NK-92 treated with Interleukin-12 subunit alpha and Interleukin-12 subunit beta, amount 100 ng/mL, for 24 hours (cell line): ENCODE measurements around the gene RBBP8.
"Not testable (repeated sequence)": the region's sequence is repeated elsewhere in the genome, so short reads cannot be mapped to it uniquely, and the experiment has no call there.

Source experiments
- DNase-seq: peaks from one replicate; lab custom pipeline; 2025; lab: John Stamatoyannopoulos, UW

The RBBP8 gene

DNA sequence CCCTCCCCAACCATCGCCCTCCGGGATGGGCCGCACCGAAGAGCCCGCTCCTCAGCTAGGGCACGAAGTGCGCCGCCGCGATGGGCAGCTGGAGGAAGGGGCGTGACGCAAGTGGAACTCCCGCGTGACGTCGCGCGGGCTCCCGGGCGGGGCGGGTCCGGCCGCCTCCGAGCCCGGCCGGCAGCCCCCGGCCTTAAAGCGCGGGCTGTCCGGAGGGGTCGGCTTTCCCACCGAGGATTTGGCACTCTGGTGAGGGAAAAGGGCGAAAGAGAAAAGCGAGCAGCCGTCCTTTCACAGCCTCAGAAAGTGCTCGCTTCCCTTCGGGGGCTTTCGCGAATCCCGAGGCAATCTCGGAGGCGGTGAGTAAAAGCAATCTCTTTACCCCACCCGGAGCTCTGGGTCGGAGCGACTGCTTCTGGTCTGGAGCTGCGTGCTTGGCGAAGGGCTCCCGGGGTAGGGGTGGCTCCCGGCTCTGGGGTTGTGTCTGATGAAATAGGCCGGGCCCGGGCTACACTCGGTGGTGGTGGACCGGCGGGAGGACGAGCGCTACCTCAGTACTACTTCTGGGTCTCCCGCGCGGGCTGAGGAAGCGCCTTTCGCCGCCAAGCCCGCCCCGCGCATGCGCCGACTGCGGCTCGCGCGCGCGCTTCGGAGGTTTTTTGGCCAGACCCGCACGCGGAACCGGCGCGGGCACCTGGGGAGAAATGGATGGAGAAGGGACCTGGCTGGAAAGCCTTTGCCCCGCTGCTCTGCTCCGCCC is at the start of gene RBBP8:
RBBP8 (plus strand) TSS at position 123 of the 760 bp plus-strand sequence. CDS start 3,524 bp downstream, outside the sequence.
- peak; percentile 80 for DNase-seq

GRCh38 chr18:22883827-22884226 is 49.3 kb upstream of the RBBP8 start:
- DNase-seq, result no peak

DNA sequence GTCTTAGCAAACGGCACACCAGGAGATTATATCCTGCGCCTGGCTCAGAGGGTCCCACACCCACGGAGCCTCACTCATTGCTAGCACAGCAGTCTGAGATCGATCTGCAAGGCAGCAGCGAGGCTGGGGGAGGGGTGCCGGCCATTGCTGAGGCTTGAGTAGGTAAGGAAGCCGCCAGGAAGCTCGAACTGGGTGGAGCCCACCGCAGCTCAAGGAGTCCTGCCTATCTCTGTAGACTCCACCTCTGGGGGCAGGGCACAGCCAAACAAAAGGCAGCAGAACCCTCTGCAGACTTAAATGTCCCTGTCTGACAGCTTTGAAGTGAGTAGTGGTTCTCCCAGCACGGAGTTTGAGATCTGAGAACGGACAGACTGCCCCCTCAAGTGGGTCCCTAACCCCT is 47.4 kb upstream of the RBBP8 start:
- DNase-seq, result not testable (repeated sequence)

DNA sequence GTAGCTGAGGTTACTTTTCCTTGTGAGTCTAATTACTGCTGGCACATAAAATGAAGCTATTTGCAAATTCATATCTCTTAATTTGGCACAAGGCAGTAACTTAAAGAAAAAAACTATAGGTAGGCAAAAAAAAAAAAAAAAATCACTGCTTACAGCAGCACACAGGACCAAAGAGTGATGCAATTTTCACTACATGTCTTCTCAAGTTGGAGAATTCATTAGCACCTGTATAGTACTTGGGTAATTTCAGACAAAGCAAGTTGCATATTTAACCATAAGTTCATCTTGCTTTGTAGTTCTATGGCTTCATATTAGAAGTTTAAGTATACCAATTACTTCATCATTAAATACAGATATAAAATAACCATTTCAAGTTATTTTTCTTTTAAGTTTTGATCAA is 33.7 kb upstream of the RBBP8 start:
- no peak for DNase-seq

GRCh38 chr18:22900558-22901238 is 32.4 kb upstream of the RBBP8 start:
- DNase-seq, result no peak

DNA sequence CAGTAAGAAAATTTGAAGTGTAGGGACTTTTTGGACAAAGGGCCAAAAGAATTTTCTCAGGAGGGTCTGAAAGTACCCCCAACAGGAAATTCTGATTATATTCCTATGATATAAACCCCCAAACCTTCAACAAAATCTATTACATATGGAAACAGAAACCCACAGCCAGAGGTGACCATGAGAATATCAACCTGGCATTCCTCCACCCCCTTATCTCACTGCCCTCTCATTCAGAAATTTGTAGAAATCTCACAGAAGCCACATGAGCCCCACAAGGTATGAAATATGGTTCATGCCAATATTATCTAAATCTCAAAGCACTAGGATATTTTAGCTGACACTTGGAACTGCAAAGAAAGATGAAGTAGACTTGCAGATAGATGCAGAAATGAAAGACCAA is 31.0 kb upstream of the RBBP8 start:
- no peak for DNase-seq

GRCh38 chr18:22903248-22903647 is 29.9 kb upstream of the RBBP8 start:
- DNase-seq, result not testable (repeated sequence)

DNA sequence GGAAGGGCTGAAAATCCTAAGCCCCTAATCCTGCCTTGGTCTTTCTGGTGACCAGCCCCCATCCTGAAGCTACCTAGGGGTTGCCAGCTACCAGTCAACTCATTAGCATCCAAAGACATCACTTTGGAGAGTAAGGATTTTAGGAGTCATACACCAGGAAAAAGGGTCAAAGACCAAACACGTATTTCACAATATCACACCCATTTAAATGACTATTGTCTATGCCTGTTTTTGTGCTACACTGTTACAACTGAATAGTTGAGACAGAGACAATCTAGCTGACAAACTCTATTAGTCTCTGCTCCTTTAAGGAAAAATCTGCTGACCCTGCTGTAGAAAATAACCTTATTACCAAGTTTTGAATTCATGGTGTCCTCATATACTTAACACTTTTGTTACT is 21.0 kb upstream of the RBBP8 start:
- DNase-seq, result no peak

GRCh38 chr18:22912835-22913234 is 20.3 kb upstream of the RBBP8 start:
- no peak for DNase-seq

DNA sequence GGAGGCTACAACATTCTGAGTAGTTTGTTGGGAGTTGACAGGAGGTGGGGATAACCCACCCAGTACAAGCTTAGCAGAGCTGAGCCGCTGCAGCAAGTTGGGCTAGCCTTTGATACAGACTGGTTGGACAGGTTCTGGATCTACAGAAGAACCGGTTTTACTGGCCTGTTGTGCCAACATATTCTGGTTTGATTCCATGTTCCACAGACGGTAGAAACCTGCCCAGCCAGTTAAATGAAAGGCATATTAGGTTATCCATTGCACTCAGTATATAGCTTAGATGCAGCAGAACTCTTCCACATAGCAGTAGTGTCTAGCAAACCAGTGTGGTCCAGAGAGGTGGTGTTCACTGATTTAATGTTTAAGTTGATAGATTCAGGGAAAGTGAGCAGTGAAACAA is 19.3 kb upstream of the RBBP8 start:
- DNase-seq, result no peak

DNA sequence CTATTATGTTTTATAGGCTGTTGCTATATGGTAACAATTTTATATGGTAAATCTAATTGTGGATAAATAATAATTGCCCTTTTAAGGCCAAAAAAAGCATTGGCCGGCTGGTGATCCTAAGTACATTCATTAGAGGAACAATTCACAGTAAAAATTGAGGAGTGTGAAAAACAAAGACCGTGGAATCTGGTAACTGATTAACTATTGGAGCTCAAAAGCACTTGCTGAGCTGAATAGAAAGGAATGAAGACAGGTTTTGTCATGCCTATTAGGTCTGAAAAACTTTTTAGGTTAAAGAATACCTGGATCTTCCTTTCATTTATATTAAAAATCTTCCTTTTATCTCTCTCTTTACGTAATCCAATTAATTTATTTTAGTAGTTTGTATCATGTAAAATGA is 18.5 kb upstream of the RBBP8 start:
- no peak for DNase-seq

GRCh38 chr18:22915337-22915736 is 17.8 kb upstream of the RBBP8 start:
- no peak for DNase-seq

GRCh38 chr18:22921772-22922171 is 11.4 kb upstream of the RBBP8 start:
- no peak for DNase-seq

DNA sequence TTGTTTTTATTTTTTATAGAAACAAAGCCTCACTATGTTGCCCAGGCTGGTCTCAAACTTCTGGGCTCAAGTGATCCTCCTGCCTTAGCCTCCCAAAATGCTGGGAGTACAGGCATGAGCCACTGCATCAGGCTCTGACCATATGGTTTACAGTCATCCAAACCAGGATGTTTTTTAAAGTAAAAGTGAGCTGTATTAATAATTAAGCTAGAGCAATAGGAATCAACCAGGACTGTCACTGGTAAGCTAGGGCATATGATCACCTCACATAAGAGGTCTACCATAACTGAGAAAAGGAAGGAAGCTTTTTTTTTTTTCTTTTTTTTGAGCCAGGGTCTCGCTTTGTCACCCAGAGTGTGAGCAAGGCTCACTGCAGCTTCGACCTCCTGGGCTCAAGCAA is 8.5 kb upstream of the RBBP8 start:
- DNase-seq, result no peak

DNA sequence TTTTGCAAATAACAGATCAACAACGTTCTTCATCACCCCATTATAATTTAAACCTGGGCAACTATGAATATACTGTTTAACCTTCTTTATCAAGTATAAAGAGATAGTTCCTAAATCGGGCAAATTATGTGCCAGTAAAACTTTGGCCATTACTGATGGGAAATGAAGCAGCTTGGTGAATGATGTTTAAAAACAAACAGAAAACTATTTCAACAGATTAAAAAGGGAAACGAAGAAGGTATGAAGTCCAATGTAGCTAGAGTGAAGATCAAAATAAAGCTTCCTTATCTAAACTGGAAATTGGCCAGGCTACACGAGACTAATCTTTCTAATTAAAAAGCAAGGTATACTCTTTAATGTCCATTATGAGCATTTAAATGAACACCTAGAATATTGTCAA is 6.7 kb upstream of the RBBP8 start:
- DNase-seq, result no peak

- no peak for DNase-seq
Observed at GRCh38 chr18:22928339-22928738, 4.8 kb upstream of the RBBP8 start.

- DNase-seq, result peak; percentile 53
Observed at GRCh38 chr18:22930089-22930713, 2.9 kb upstream of the RBBP8 start.

DNA sequence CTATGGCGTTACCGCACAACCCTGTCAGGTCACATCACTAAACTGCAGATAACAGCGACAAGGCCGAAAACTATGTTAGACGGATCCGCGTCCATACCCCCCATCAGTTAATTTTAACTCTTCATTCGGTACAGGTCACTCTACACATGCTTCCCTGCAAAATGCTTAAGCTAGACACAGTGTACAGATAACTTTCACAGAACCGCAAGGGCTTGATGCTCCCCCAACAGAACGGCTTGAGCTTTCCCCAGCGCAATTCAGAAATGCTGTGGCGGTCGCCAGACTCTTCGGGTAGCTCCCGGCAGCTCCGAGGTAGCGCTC is 283 bp upstream of the RBBP8 start:
- no peak for DNase-seq

- no peak for DNase-seq
Observed at GRCh38 chr18:22933966-22934423, 867 bp downstream of the RBBP8 start.

GRCh38 chr18:22934789-22935188 is 1.7 kb downstream of the RBBP8 start:
- no peak for DNase-seq

DNA sequence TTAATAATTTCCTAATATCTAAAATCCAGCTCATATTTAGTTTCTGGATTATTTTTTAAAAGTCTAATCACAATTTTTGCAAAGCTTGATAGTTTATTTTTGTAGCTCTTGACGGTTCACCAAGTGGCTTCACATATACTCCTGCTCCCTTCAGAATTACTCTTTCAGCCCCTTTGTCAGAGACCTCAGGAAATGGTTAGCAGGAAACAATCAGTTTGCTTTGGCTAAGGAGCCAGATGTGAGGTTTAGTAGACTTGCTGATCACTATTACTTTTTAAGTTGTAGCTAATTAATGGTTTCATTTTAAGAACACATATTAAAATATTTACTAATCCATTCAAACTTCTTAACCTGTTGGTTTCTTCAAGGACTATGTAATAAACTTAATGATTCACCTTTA is 2.3 kb downstream of the RBBP8 start:
- no peak for DNase-seq

- no peak for DNase-seq
Observed at GRCh38 chr18:22936515-22936914, 3.4 kb downstream of the RBBP8 start.

GRCh38 chr18:22939649-22940048 is 6.5 kb downstream of the RBBP8 start:
- no peak for DNase-seq
